Erythroblast (primary cell): ENCODE results near the gene NPNT.

Experiments
- GATA1 ChIP-seq: IDR thresholded peaks from 2 replicates; pipeline ENCODE4 v1.6.1; 2011; ENCODE audit warnings: low read depth, mild to moderate bottlenecking, control low read depth, low read length, moderate library complexity
- POLR2A ChIP-seq: IDR thresholded peaks from 2 replicates; pipeline ENCODE4 v1.6.1; 2011; ENCODE audit warnings: mild to moderate bottlenecking, low read length

- no peak for TF ChIP-seq POLR2A
- no peak for TF ChIP-seq GATA1
Measured at GRCh38 chr4:105988671-105989070, 93.4 kb downstream of the NPNT start.
